HG02759 (cell line): ENCODE data around the gene IL1RL1.
A peak's percentile ranks its signal among the peaks of the same experiment; 100 is the strongest.

Experiments
- ATAC-seq: cut with Tn5 transposase; IDR thresholded peaks from one replicate; pipeline ENCODE4 v1.9.1; 2021; ENCODE audit warnings: mild to moderate bottlenecking, moderate library complexity; ENCODE audit not compliant: unreplicated experiment

IL1RL1 gene

DNA sequence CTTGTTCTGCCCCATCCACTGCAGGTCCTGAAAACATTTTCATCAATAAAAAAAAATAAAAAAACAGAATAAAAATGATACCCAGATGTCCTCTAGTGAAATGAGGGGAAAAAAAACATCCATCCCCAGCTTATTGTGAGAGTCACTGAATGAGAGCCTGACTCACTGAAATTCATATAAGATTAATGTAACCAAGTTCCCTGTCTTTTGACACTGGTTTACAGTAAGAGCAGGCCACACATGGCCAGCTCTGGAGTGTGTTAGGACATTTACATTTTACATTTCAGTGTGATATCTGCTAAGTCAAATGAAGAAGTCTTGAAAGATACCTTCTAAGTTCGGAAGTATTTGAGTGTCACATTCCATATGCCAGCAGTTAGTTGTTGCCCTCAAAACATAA is 23.1 kb downstream of the IL1RL1 start:
- ATAC-seq = no peak

DNA sequence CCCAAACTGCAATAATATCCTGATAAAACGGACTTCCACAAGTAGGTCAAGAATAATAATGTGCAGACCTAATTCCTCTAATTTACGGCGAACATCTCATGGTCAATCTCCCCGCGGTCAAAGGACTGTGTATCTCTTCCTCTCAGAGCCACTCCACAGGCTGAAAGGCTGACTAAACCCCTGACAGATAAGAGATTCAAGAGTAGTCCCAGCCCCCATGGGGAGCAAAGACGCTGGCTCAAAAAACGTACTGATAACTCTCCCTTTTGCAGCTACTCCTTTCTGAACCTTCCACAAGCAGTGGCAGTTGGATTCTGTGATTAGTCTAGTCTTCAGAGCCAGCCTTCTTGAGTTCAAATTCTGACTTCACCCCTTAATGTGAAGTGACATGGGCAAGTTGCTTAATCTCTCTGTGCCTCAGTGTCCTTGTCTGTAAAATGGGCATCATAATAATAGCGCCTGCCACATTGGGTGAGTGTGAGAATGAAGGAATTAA is 24.6 kb downstream of the IL1RL1 start:
- ATAC-seq = no peak

DNA sequence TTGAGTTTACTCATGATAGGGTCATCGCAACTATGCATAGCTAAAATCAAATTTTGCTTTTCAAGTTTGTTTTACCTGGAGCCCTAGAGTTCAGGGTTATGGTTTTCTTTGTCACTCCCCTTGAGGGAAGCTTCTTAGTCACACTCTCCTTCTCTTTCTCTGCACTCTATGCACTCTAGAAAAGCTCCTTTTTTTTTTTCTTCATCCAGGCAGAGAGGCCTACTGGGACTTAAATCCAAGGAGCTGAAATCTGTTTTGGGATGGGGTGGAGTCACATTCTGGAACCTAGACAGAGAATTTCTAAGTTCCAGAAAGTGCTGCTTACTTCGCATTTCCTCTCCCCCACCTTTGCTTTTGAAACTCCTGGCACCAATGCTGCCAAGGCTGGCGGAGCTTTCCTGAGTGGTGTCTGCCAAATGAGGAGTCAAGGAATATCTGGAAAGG is 25.2 kb downstream of the IL1RL1 start:
- ATAC-seq = no peak

DNA sequence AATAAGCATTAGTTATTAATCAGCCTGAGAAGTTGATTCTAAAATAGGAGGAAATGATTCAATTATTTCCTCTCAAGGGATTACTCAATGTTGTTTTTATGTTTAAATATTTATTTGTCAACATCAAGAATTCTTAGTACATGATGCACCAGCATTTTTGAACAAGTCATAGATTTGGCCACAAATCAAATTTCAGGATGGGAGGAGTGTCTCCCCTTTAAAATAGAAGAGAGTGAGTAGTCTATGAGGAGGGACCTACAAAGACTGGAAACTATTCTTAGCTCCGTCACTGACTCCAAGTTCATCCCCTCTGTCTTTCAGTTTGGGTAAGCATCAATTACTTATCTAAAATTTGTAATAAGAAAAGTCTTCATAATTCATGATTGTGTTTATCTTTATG is 25.6 kb downstream of the IL1RL1 start:
- ATAC-seq = no peak

DNA sequence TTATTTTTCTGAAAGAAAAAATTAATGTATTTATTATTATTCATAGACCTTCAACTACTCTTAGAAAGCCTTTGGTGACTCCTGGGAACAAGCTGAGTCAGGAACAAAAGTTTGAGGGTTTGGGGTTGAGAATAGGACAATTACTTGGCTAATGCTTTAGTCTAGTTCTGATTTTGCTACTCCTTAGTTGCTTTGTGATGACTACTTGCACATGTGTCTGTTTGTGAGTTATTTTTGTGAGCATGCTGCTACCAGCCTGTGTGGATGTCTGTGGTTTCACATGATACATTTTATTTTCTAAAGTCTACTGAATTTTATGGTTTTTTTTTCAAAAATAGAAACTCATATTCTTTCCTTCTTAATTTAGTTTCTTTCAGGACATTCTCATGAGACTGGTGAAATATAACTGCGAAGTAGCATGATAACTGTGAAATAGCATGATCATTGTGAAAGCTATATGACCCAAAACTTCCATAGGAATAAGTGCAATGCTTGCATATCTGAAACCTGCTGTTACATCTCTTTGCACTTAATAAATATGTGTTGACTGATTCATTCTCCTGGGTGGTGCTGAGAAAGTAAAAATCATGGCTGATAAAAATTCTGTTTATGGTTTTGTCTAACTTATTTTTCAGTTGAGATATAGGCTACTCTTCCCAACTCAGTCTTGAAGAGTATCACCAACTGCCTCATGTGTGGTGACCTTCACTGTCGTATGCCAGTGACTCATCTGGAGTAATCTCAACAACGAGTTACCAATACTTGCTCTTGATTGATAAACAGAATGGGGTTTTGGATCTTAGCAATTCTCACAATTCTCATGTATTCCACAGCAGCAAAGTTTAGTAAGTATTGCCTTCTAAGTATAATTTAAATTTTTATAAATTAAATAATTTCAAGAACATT is 26.4 kb downstream of the IL1RL1 start:
- ATAC-seq = no peak

DNA sequence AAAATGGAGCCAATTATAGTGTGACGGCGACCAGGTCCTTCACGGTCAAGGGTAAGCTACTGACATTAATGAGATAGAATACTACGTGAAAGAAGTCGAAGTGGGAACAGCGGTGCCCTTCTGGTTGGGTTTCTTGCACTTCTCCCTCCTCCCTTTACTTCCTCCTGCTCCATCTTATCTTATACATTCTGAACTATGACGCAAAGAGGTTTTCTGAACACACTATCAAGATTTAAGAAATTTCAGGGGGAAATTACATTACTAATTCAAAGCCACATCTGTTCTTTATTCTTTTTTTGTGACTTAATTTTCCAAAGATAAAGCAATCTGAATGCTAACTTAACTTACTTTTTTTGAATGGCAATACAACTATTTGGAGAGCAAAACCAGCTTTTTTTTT is 29.4 kb downstream of the IL1RL1 start:
- no peak for ATAC-seq

DNA sequence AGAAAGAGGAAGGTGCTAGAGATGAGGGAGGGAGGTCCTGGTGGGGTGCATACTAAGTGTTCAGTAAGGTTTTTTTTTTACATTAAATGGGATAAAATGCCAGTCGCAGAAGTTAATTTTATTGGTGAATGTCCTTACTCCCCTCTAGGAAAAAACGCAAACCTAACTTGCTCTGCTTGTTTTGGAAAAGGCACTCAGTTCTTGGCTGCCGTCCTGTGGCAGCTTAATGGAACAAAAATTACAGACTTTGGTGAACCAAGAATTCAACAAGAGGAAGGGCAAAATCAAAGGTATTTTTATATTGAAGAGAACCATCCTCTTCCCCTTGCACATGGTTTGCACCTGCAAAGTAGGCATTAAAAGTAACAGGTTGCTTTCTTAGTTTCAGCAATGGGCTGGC is 31.5 kb downstream of the IL1RL1 start:
- no peak for ATAC-seq

DNA sequence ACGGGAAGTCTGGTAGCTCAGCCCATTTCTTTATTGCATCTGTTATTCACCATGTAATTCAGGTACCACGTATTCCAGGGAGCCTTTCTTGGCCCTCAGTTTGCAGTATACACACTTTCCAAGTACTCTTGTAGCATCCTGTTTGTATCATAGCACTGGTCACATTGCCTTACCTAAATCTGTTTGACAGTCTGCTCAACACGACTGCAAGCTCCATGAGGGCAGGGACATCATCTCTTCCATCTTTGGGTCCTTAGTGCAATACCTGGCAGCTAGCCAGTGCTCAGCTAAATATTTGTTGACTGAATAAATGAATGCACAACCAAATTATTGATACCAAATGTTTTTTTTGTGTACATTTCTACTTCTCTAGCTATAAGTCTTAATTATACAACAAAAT is 33.0 kb downstream of the IL1RL1 start:
- ATAC-seq = no peak

DNA sequence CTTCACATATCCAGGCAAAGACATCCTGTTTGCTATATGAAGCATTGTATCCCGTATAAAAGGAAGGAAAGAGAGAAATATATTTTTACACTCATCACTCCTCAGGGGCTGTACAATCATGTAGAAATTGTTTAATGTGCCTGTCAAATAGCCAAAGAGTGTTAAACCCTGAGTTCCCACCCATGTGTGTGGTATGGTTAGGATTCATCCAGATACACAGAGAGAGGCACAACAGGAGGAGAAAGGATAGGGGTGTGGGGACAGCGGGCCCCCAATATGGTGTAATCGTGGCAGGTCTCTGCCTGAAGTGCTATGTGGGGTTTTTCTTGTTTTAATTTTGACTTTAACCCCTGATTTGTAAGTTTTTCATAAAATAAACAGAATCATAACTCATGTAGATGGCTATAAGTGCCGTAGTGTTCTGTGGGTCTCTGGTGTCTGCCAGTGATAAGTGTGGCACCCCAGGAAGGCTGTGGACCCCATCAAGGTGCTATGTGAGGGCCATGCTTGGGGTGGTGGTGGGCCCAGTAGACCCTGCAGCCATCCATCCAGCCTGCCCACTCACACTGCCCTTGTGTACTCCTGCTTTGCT is 34.1 kb downstream of the IL1RL1 start:
- ATAC-seq = no peak

DNA sequence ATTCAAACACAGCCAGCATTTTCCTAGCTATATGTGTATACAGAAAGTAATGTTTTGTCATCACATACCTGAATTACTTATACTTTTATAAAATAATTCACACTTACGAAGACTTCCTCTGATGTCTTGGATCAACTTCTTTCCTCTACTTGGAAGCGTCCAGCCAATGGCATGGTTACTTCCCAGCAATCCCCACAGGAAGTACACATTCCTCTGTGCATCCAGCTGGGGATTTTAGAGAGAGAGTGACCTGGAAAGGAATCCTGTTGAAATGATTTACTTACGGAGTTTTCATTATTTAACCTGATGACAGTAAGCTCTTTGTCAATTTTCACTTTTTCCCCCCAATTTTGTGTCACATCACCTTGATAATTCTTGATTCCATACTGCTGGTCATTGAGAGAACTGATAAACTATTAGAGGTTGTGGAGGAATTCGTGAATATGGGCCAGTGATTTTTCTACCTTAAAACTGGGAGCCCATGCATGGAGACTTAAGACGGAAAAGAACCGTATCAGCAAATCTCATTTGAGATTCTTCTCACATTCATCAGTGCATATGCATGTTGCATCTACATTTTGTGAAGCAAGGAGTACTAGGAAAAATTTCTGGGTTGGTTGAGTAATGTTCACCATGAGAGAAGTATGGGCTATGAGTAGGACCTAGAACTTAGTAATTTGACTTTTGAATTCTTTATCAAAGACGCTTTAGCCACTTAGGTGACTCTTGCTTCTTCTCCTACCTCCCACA is 35.2 kb downstream of the IL1RL1 start:
- no peak for ATAC-seq

DNA sequence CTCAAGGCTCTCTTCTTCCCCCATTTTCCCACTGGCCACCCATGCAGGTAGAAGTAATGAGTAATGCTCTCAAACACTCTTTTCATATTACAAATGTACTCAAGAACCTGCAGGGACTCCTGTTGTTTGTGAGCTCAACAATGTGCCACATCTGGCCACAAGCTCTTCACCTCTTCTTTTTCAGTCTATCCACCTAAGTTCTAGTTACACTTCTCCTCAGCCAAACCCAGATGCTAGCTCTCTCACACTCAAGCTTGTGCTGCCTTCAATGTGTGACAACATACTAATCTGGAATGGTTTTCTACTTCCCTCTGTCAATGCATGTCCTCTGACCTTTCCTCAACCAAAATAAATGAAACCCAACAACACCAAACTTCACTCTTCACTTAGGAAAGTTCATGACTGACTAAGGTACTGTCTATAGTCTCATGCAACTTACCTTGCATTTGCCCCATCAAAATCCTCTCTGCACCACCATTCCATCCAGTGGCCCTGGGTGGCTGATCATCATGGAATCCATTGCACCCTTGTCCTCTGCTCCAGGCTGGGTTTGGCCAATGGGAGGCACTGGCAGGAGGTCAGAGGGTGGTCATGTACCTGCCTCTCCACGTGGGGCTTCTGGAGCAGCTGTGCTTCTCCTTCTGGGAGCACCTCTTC is 38.9 kb downstream of the IL1RL1 start:
- ATAC-seq = no peak

DNA sequence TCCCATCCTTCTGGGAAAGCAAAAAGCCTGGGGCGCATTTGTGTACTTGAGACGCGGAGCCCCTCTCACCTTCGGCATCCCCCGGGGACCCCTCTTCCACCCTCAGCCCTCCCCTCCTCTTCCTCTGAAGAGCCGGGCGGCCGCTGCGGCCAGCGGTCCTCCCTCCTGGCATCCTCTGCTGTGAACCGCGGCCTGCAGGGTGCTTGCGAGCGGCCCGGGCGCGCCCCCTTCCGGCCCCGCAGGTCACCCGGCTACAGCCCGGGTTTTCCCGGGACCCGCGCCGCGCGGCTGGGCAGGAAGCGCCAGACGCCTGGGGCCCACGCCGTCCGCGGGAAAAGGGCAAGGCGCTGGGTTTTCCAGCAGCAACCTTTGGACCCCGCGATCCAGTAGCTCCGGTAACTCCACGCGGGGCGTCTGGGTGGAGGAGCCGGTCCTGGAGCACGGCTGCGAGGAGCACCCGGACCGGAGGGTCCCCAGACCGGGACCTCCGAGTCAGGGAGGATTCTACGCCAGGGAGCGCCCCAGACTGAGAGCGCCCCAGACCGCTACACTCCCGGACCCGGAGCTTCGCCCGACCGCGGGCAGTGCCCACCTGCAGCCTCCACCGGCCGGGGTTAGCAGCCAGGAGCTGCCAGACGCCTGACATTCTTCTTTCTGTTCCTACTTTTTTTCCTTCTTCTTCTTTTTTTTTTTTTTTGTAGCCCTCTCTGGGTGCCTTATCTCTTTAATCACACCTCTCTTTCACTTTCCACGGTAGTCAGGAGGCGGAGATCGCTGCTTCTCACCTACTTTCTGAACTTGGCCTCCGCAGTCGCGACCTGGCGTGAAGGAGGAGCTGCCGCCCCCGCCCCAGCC is 44.4 kb downstream of the IL1RL1 start, which contains the start of gene IL18R1:
TSS of gene IL18R1 (plus strand) at position 271 of the 855 bp plus-strand sequence. CDS start 6,865 bp downstream, outside the sequence.
- peak; percentile 98 for ATAC-seq

DNA sequence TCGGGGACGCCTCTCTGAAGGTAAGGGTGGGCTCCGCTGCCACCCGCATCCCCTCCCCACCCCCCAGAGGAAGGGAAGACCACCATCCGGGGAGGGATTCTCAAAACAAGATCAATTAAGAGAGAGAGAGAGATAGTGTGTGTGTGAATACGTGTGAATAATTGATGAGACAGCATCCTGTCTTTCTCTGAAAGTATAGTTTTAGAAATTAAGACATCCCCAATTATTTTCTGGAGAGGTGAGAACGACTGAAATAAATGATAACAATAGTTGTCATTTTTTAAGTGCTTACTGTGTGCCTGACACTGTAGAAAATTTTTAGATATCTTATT is 45.0 kb downstream of the IL1RL1 start:
- ATAC-seq = no peak

DNA sequence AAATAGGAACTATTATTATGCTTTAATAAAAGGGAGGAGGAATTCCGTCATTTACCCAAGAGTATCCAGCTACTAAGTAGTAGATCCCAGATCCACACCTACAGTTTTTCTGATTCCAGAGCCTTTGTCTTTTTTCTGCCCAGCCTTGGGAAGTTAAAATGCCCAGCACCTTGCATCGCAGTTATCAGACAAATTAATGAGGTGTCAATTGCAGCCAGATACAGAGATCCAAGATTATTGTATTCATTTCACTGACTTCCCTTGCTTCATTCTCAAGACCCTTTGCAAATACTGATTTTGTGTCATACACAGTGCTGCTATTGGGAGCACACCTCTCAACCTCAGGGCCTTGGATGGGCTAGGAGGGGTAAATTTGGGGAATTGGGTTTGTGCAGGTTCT is 45.4 kb downstream of the IL1RL1 start:
- ATAC-seq = no peak

DNA sequence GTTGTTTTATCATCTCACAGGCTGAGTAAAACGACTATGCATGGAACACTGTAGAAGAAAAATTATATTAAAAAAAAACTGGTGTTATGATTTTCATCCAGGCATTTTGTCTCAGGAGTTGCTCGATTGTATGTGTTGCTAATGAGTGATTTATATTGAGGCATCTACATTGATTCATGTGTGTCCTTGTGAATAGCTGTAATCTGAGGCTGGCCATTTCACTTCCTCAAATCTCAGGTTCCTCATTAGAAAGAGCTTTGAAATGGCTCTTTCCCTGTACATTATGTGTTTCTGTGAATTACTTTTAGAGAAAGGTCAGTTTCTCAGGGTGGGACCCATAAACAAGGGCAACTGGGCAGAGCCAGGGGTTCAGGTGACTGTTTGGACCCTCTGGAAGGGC is 46.6 kb downstream of the IL1RL1 start:
- no peak for ATAC-seq

DNA sequence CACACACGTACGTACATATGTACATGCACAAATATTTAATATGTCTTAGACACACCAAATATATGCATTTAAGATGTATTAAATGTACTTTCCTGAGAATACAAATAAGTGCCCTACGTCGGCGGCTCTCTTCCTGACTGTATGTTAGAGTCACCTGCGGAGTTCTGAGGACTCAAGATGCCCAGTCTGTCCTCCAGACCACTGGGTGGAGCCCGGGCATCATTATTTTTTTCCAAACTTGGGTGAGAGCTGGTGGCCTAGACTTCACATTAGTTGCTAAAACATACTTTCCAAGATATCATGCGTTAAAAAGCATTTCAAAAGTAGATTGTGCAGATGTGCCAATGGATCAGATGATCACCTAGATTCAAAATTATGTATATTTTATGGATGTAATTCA is 47.1 kb downstream of the IL1RL1 start:
- ATAC-seq = no peak

DNA sequence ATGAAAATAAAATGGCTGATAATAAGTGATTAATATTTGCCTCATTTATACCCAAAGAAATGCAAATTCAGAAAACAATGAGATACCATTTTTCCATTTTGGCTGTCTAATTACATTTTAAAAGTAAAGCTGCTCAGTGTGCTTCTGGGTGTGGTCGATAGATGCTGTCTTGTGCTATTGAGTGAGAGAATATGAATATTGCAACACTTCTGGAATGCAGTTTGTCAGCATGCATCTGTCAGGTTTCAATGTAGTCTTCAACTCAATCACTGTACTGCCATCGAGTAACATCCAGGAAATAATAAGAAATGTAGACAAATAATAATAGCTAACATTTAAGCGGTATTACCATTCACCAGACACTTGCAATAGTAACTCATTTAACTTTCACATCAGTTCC is 48.2 kb downstream of the IL1RL1 start:
- no peak for ATAC-seq

DNA sequence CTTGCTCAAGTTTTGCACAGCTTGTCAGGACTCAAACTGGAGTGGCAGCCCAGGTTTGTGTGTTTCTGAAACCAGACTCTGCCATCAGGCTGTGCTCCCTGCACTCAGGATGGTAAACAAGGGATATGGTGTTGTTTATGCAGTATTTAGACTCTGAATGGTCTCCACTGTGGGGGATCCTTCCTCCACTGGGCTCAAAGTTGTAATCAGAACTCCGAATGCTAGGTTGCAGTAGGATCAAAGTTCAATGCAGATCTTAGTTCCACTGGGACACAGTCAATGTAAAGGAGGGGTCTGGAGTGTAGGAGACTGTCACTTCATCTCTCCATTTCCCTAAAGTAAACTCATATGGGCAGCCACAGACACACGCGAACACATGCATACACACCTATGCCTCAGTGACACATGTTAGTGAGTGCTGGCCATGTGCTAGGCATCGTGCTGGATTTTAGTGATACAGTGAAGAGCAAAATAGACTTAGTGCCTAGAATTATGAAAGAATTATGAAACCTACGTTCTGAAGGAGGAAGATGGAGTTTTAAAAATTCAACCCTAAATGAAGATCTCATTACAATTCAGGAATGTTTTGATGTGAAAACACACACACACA is 50.4 kb downstream of the IL1RL1 start:
- no peak for ATAC-seq

DNA sequence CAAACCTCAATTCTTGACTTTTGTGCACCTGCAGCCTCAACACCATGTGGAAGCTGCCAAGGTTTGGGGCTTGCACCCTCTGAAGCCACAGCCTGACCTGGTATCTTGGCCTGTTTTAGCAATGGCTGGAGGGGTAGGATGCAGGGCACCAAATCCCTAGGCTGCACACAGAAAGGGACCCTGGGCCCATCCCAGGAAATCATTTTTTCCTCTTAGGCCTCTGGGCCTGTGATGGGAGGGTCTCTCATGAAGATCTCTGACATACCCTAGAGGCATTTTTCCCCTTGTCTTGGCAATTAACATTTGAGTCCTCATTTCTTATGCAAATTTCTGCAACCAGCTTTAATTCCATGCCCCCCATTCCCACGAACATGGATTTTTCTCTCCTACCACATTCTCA is 54.4 kb downstream of the IL1RL1 start:
- ATAC-seq = no peak
